Colon (tissue), 2 donors: ENCODE measurements around the gene CAD.

Experiments
- FAIRE-seq: peaks from 2 replicates; lab custom pipeline; 2012; peaks lifted over from hg19 to GRCh38; lab: Jason Lieb, UNC
- donor health status: control.
- donor health status: control.

Gene CAD

DNA sequence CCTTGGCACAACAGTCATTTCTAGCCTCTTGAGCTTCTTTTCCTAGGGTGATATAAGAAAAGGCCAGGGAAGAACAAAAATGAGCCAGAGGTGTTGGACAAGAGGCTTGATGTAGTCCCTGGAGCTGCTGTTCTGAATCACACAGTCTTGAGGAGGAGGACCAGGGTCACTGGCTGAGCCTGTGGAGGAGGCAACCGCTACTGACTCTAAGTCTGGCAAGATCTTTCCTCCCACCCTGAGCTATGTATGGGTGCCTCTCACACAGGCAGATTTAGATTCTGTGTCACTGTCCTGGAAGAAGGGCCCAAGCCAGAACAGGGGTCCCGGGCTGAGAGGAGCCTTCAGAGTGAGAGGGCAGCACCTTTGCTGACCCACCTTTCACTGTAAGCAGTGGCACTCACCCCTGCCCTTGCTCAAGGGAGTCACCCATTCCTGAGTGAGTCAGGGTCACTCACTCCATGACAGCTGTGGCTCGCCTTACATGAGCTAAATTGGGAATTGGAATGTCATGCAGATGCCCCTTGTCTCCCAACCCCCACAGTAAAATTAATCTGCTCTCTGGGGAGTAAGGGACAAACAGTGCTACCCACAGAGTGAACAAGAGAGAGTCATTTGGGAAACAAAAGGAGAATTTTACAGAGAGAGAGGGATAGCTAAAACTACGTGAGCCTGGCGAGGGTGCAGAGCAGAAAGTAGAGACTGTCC is 64.8 kb downstream of the CAD start, which contains the start of gene TRIM54:
TSS of gene TRIM54 (plus strand) at position 575 of the 705 bp plus-strand sequence. CDS start 303 bp downstream, outside the sequence.
- no peak for FAIRE-seq

DNA sequence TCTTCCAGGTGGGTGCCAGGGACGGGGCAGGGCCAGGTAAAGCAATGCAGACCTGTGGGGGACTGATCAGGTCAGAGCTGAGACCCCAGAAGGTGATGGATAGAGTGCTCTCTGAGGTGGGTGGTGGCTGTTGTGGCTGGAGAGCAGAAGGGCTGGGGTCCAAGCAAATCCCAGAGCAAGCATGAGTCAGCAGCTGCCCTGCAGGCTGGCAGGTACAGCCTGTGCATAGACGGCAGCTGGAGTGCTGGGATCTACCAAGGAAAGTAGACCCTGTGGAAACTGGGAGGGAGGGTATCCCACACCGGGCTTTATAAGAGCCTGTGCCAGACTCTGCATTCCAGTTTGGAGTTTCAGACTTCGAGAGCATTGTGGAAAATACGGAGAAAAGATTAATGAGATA is 65.7 kb downstream of the CAD start:
- FAIRE-seq: no peak

- FAIRE-seq: no peak
Observed at GRCh38 chr2:27284996-27285395, 67.8 kb downstream of the CAD start.

- no peak for FAIRE-seq
Observed at GRCh38 chr2:27285481-27285880, 68.3 kb downstream of the CAD start.

DNA sequence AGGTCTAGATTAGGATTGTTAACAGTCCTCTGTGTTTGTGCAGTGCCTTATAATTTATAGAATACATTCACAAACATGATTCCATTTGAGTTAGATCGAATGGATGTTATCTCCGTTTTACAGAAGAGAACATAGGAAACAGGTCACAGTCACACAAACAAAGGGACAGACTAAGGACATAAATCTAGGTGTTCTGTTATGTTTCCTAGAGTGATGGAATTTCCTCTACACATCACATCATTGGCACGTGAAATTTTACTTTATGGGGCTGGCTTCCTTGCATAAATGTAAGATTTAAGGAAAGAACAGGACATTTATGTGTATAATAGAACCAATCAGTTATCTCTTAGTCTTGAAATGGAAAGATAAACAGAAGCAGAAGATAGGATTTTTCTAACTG is 71.4 kb downstream of the CAD start:
- FAIRE-seq: no peak

GRCh38 chr2:27290549-27290948 is 73.4 kb downstream of the CAD start:
- no peak for FAIRE-seq

GRCh38 chr2:27291865-27292264 is 74.7 kb downstream of the CAD start:
- FAIRE-seq: no peak
